Ovary (tissue), 3 donors: Measurements from ENCODE around the gene PLEKHA8.

Experiments used
- CTCF ChIP-seq, 3 donors: fragments of 450-650 bp in 2 of 3; fragments of 200-600 bp in 1 of 3; IDR thresholded peaks; one replicate each; pipeline versions ENCODE4 v1.5.1 to v1.8.0; 2016 to 2022; ENCODE audit warnings: antibody characterized with exemption in 3 of 3, mild to moderate bottlenecking in 1 of 3
- POLR2A ChIP-seq: fragments of 450-650 bp; IDR thresholded peaks from one replicate; pipeline ENCODE4 v1.6.1; 2017; ENCODE audit warnings: antibody characterized with exemption, mild to moderate bottlenecking, moderate library complexity
- donor health status: DM: no; HTN: no; CAD: no.

DNA sequence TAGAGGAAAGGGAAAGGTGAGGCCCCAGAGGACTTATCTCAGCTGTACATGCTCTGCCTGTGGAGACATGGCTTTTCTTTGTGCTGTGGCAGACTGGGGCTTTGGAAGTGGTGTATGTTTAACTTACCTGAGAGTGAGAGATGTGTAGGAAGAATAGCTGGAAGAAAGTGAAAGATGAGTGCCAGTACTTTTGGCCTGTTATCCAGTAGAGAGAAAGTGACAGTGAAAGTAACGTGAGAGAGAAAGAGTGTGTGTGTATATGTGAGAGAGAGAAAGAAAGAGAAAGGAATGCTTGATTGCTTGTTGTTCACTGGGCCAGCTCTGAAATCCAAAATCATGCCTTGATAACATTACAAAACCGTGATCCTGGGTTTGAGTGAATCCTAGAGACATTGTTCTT is 132.1 kb downstream of the PLEKHA8 start:
- no peak for TF ChIP-seq CTCF (IDR thresholded peaks at IDR 0.05)
- no peak for TF ChIP-seq POLR2A
